ENCODE measurements around the gene ACER1.

GRCh38 chr19:6319376-6319775 lies 14.0 kb downstream of the ACER1 start:
- TF ChIP-seq, protein P1, sequence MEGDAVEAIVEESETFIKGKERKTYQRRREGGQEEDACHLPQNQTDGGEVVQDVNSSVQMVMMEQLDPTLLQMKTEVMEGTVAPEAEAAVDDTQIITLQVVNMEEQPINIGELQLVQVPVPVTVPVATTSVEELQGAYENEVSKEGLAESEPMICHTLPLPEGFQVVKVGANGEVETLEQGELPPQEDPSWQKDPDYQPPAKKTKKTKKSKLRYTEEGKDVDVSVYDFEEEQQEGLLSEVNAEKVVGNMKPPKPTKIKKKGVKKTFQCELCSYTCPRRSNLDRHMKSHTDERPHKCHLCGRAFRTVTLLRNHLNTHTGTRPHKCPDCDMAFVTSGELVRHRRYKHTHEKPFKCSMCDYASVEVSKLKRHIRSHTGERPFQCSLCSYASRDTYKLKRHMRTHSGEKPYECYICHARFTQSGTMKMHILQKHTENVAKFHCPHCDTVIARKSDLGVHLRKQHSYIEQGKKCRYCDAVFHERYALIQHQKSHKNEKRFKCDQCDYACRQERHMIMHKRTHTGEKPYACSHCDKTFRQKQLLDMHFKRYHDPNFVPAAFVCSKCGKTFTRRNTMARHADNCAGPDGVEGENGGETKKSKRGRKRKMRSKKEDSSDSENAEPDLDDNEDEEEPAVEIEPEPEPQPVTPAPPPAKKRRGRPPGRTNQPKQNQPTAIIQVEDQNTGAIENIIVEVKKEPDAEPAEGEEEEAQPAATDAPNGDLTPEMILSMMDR (IDR thresholded peaks at IDR 0.05), result no peak
- TF ChIP-seq POLR2A (IDR thresholded peaks at IDR 0.05) (no peak), EP300 (IDR thresholded peaks at IDR 0.05) (no peak)

All from tibial nerve (tissue), 4 donors.